ENCODE results near the gene SCN11A. TPM values are rescaled to one million over a fixed set of nuclear protein-coding genes. Genes with fewer than 3 reads are reported as not detected.

The SCN11A gene
- total and polyA plus RNA-seq, 2 of the 13 experiments (the other 11 are each of a cell fraction or from before 2014, with no cell fraction given) = 0.02 to 0.11 TPM

GRCh38 chr3:39056151-39056550 is 4.4 kb upstream of the SCN11A start:
- in situ Hi-C loops (cut with HindIII; ENCODE audit: extremely low pct_ligation_motif_present, low pct_unique_long_range_greater_than_20kb) (no loop called here), intact Hi-C loops (cut with micrococcal nuclease; ENCODE audit: unreplicated experiment) (no loop called here)
- Histone ChIP-seq H3K9me3 (ENCODE audit: low read length) (no peaks in the 10 kb centered on the region), H3K36me3 (replicated peaks in 1 of 2; ENCODE audit: control insufficient read depth in 1 of 2, insufficient read depth in 2 of 2, low read length in 2 of 2) (peaks cover 0 to 6% of the 10 kb centered on the region in 2 experiments; a peak in 1 of 5 replicates), H3K27me3 (ENCODE audit: control insufficient read depth in 1 of 2, insufficient read depth in 2 of 2, low read length in 2 of 2) (no peaks in the 10 kb centered on the region; a peak in 1 of 5 replicates), H3K4me3 (replicated peaks in 1 of 3; ENCODE audit: insufficient read depth in 1 of 3, low read depth in 2 of 3, low read length in 3 of 3) (no peak overlapping the region), H3K4me2 (ENCODE audit: low read depth, low read length) (no peak overlapping the region), H3K79me2 (ENCODE audit: insufficient read depth, low read length) (peaks cover 73% of the 10 kb centered on the region), H3K9ac (ENCODE audit: insufficient read depth, low read depth, low read length) (no peak overlapping the region), H3K4me1 (ENCODE audit: insufficient read depth, low read length) (peaks cover 22% of the 10 kb centered on the region), H4K20me1 (ENCODE audit: insufficient read depth, low read length) (0 out of 2 replicates have a peak, but pooled peaks cover 4% of the 10 kb centered on the region), H2AFZ (ENCODE audit: low read length) (no peak overlapping the region), H3K27ac (ENCODE audit: extremely low read length, insufficient read depth, low read length) (no peak overlapping the region)
- WGBS (ENCODE audit: low lambda C conversion rate) = 98% methylated on average over 3 of the region's 3 CpGs
- ChIA-PET POLR2A (no interaction called here), CTCF (ENCODE audit: low intra/inter-chr PET ratio, low total read pairs) (no interaction called here)
- no TSS peak for BruUV-seq (replicated peaks)
- DNase-seq (ENCODE audit: low spot score) (no peak), ATAC-seq (no peak), FAIRE-seq (no peak)
- TF ChIP-seq ZNF816 (CRISPR knock-in tag; IDR thresholded peaks at IDR 0.05; ENCODE audit: borderline replicate concordance) (no peak), ZNF749 (CRISPR knock-in tag; IDR thresholded peaks at IDR 0.05; ENCODE audit: borderline replicate concordance) (no peak), HOXA5 (CRISPR knock-in tag; IDR thresholded peaks at IDR 0.05) (no peak), BCLAF1 (IDR thresholded peaks at IDR 0.05) (no peak), ZBED4 (CRISPR knock-in tag; IDR thresholded peaks at IDR 0.05; ENCODE audit: borderline replicate concordance) (no peak), MIER3 (CRISPR knock-in tag; IDR thresholded peaks at IDR 0.05; ENCODE audit: borderline replicate concordance) (no peak), MAX (IDR thresholded peaks at IDR 0.05) (no peak), MLXIP (CRISPR knock-in tag; IDR thresholded peaks at IDR 0.05; ENCODE audit: borderline replicate concordance) (no peak), ZNF768 (CRISPR knock-in tag; IDR thresholded peaks at IDR 0.05) (no peak), NFYB (CRISPR knock-in tag; IDR thresholded peaks at IDR 0.05) (no peak), CBX5 (CRISPR knock-in tag; IDR thresholded peaks at IDR 0.05; ENCODE audit: borderline replicate concordance) (no peak), PCBP1 (IDR thresholded peaks at IDR 0.05; ENCODE audit: borderline replicate concordance, low read depth, low read length) (no peak), MEIS1 (CRISPR knock-in tag; IDR thresholded peaks at IDR 0.05; ENCODE audit: borderline replicate concordance) (no peak)
